Esophagus muscularis mucosa (tissue), 3 donors: ENCODE measurements around the gene FEZ2.

Source experiments
- CTCF ChIP-seq, 3 experiments: fragments of 200-600 bp in 2 of 3; fragments of 450-650 bp in 1 of 3; sonication (generic) in 2 of 3; IDR thresholded peaks; one replicate each; pipeline ENCODE4 v1.5.1; 2017 to 2019; ENCODE audit warnings: antibody characterized with exemption in 3 of 3, mild to moderate bottlenecking in 2 of 3, moderate library complexity in 1 of 3
- POLR2AphosphoS5 ChIP-seq, 2 donors: sonication (generic); formaldehyde crosslinking; IDR thresholded peaks; one replicate each; pipeline ENCODE4 v1.6.1; 2017; ENCODE audit warnings: antibody characterized with exemption in 2 of 2

- TF ChIP-seq CTCF (IDR thresholded peaks at IDR 0.05) (no peak), POLR2AphosphoS5 (IDR thresholded peaks at IDR 0.05) (no peak)
Measured at GRCh38 chr2:36620321-36620720, 22.4 kb upstream of the FEZ2 start.
